ENCODE measurements around the gene ZNF446. TPM values are rescaled to one million over a fixed set of nuclear protein-coding genes. Genes with fewer than 3 reads are reported as not detected.
A peak's percentile ranks its signal among the peaks of the same experiment; 100 is the strongest.

Gene ZNF446
- total RNA-seq (2014; rRNA removed) (8.9 and 13.4 TPM in 2 replicates), Bru-seq, nascent RNA (percentile 59 among the genes with signal in this experiment), BruChase-seq, experiment 1, labeled RNA remaining after a 6-hour chase (percentile 72 among the genes with signal in this experiment), BruChase-seq, experiment 2, labeled RNA remaining after a 2-hour chase (percentile 70 among the genes with signal in this experiment)
- long read RNA-seq, transcript ZNF446-203 (7 exons, 2,238 nt), result major isoform, 15 of 99 reads
- long read RNA-seq, transcript ZNF446-202 (6 exons, 2,154 nt), result minor isoform, 8 of 99 reads
- long read RNA-seq, partial matches to known transcripts, result 16 of 99 reads
- long read RNA-seq, other reads (novel, unspliced or antisense), result 58 of 99 reads

DNA sequence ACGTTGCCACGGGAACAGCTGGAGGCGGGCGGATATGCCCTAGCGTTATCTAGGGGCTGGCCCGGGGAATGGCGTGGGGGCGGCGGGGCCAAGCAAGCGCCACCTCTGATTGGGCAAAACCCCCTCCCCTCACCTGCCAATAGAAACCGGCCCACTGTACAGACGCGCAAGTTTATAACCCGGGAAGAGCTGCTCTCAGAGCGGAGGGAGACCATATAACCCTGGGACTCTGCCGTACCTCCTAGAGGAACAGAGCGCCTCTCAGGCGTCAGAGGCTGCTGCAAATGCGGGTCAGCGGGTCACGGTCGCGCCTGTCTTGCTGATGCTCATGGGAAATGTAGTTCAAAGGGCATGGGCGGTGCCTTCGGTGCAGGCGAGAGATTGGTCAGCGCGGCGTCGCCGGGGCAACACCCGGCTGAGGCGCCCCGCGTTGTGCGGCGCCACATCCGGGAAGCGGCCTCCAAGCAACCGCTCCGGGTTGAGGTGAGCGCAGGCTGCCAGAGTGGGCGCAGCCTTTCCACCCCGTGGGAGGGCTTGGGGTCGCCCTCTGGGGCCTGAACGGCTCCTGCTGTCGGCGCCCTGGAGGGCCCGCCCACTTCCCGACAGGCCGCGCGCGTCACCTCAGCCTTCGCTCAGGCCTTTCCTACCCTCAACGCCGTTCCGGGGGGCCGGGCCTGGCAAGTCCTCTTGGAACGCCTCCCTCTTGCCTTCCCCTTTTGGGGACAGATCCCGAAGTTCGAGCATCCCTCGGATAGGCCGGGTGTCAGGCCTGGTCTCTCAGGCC is at the start of gene ZNF446:
Gene ZNF446, plus strand, starts transcription at position 639 of the 784 bp plus-strand sequence. CDS start 867 bp downstream, outside the sequence.
- CTCF ChIA-PET, result no interaction called here
- H3K27me3 ChIP-seq (ENCODE audit: low read length), result no peaks in the 10 kb centered on the region
- TF ChIP-seq, protein P1, sequence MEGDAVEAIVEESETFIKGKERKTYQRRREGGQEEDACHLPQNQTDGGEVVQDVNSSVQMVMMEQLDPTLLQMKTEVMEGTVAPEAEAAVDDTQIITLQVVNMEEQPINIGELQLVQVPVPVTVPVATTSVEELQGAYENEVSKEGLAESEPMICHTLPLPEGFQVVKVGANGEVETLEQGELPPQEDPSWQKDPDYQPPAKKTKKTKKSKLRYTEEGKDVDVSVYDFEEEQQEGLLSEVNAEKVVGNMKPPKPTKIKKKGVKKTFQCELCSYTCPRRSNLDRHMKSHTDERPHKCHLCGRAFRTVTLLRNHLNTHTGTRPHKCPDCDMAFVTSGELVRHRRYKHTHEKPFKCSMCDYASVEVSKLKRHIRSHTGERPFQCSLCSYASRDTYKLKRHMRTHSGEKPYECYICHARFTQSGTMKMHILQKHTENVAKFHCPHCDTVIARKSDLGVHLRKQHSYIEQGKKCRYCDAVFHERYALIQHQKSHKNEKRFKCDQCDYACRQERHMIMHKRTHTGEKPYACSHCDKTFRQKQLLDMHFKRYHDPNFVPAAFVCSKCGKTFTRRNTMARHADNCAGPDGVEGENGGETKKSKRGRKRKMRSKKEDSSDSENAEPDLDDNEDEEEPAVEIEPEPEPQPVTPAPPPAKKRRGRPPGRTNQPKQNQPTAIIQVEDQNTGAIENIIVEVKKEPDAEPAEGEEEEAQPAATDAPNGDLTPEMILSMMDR (conservative IDR thresholded peaks at IDR 0.05; ENCODE audit: low read depth, low read length), result no peak
- TF ChIP-seq EZH2 (IDR thresholded peaks at IDR 0.05; ENCODE audit: low read length, unreplicated experiment) (no peak), EZH2phosphoT487 (IDR thresholded peaks at IDR 0.05; ENCODE audit: borderline replicate concordance, low read length) (no peak)

DNA sequence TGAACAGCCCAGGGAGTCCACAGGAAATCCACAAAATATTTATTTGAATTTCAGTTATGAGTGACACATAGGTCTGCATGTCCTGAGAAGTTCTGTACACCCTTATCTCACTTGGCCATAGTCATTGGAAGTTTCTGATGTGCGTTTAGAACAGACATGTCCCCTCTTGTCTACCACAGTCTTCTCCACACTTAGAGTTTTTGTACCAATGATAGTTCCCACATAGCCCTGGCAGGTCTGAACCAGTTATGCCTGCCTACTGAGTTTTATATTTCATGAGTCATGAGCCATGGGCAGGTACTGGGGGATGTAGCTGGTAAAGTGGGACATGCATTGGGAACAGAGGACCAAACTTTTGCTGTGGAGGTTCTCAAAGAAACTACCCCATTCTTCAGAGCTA is 47.5 kb upstream of the ZNF446 start:
- Histone ChIP-seq H3K4me1 (ENCODE audit: insufficient read depth, low read length) (no peaks in the 10 kb centered on the region), H3K9me3 (ENCODE audit: low read length) (peaks cover 9% of the 10 kb centered on the region), H4K20me1 (ENCODE audit: low read length) (no peaks in the 10 kb centered on the region), H2AFZ (ENCODE audit: low read length) (no peak overlapping the region), H3K36me3 (ENCODE audit: low read depth, low read length) (peaks cover 18% of the 10 kb centered on the region), H3K4me3 (ENCODE audit: low read length) (no peak overlapping the region), H3K9me2 (replicated peaks; ENCODE audit: low read length) (no peaks in the 10 kb centered on the region), H3K27ac (ENCODE audit: low read length) (no peak overlapping the region), H3K27me3 (ENCODE audit: low read length) (no peaks in the 10 kb centered on the region), H3K4me2 (ENCODE audit: low read length) (no peak overlapping the region), H3K79me2 (ENCODE audit: low read length) (no peaks in the 10 kb centered on the region), H3K9ac (ENCODE audit: low read length) (no peak overlapping the region), H3F3A (ENCODE audit: low read length, unreplicated experiment) (no peaks in the 10 kb centered on the region)
- intact Hi-C loops (cut with micrococcal nuclease), result no loop called here
- ATAC-seq (no peak), DNase-seq (no peak)
- TF ChIP-seq EZH2phosphoT487 (IDR thresholded peaks at IDR 0.05; ENCODE audit: borderline replicate concordance, low read length), result no peak
- TF ChIP-seq, protein P1 (conservative IDR thresholded peaks at IDR 0.05; ENCODE audit: low read depth, low read length), result no peak
- no peak for TF ChIP-seq EZH2 (IDR thresholded peaks at IDR 0.05; ENCODE audit: low read length, unreplicated experiment)
- ChIA-PET CTCF (no interaction called here), POLR2A (ENCODE audit: unreplicated experiment) (no interaction called here)
- no TSS peak for BruUV-seq (replicated peaks)

More for the DNA sequence above, at the start of gene ZNF446:
- peak within 1 kb of the TSS; percentile 48 for H3K27ac ChIP-seq (ENCODE audit: low read length)
- H2AFZ ChIP-seq (ENCODE audit: low read length), result peak within 1 kb of the TSS; percentile 86
- intact Hi-C loops (cut with micrococcal nuclease), result no loop called here
- DNase-seq, result peak; percentile 98
- POLR2A ChIA-PET (ENCODE audit: unreplicated experiment), result interaction anchor here (0.5 kb wide), 1 partner anchor 12 kb away, joined by 9 read pairs; no protein-coding TSS in a partner anchor
- no peaks in the 10 kb centered on the region for H3K9me3 ChIP-seq (ENCODE audit: low read length)
- H4K20me1 ChIP-seq (ENCODE audit: low read length), result no peaks in the 10 kb centered on the region
- H3K4me2 ChIP-seq (ENCODE audit: low read length), result peak within 1 kb of the TSS; percentile 93
- H3F3A ChIP-seq (ENCODE audit: low read length, unreplicated experiment), result no peaks in the 10 kb centered on the region
- H3K36me3 ChIP-seq (ENCODE audit: low read depth, low read length), result no peaks in the 10 kb centered on the region
- no TSS peak for BruUV-seq (replicated peaks)
- H3K79me2 ChIP-seq (ENCODE audit: low read length), result no peaks in the 10 kb centered on the region
- ATAC-seq, result peak; percentile 82
- peaks cover 20% of the 10 kb centered on the region for H3K4me1 ChIP-seq (ENCODE audit: insufficient read depth, low read length)
- peak within 1 kb of the TSS; percentile 72 for H3K4me3 ChIP-seq (ENCODE audit: low read length)
- peak within 1 kb of the TSS; percentile 78 for H3K9ac ChIP-seq (ENCODE audit: low read length)
- no peaks in the 10 kb centered on the region for H3K9me2 ChIP-seq (replicated peaks; ENCODE audit: low read length)
